Keratinocyte (primary cell): ENCODE results near the gene JUP.

Source experiments
- EZH2 ChIP-seq: IDR thresholded peaks from one replicate; pipeline ENCODE4 v1.6.1; 2012; ENCODE audit warnings: inconsistent platforms, mild to moderate bottlenecking, low read length, moderate library complexity
- TF ChIP-seq, protein P1 (sequence below), 3 experiments: IDR thresholded peaks in 1 of 3; conservative IDR thresholded peaks in 1 of 3; optimal IDR thresholded peaks in 1 of 3; 2 replicates in 2 of 3; 3 replicates in 1 of 3; pipeline versions ENCODE3 to v1.5.1; 2011; ENCODE audit warnings: low read length in 3 of 3, mild to moderate bottlenecking in 3 of 3, moderate library complexity in 2 of 3, control low read depth in 1 of 3, inconsistent platforms in 1 of 3; ENCODE audit not compliant: insufficient read depth in 2 of 3; ENCODE audit errors: extremely low read depth in 1 of 3

- TF ChIP-seq, protein P1, sequence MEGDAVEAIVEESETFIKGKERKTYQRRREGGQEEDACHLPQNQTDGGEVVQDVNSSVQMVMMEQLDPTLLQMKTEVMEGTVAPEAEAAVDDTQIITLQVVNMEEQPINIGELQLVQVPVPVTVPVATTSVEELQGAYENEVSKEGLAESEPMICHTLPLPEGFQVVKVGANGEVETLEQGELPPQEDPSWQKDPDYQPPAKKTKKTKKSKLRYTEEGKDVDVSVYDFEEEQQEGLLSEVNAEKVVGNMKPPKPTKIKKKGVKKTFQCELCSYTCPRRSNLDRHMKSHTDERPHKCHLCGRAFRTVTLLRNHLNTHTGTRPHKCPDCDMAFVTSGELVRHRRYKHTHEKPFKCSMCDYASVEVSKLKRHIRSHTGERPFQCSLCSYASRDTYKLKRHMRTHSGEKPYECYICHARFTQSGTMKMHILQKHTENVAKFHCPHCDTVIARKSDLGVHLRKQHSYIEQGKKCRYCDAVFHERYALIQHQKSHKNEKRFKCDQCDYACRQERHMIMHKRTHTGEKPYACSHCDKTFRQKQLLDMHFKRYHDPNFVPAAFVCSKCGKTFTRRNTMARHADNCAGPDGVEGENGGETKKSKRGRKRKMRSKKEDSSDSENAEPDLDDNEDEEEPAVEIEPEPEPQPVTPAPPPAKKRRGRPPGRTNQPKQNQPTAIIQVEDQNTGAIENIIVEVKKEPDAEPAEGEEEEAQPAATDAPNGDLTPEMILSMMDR (optimal IDR thresholded peaks at IDR 0.05 in 1 of 3, IDR thresholded peaks at IDR 0.05 in 1 of 3, conservative IDR thresholded peaks at IDR 0.05 in 1 of 3; ENCODE audit: extremely low read depth in 1 of 3, insufficient read depth in 2 of 3, low read length in 3 of 3) = peak in 1 of 3 experiments; percentile 6
- TF ChIP-seq EZH2 = no peak
These were observed 9.3 kb downstream of the JUP start for GRCh38 chr17:41777157-41777573.
